Limb (tissue), 2 donors: ENCODE results near the gene CMPK1.
"Not testable (repeated sequence)": the region's sequence is repeated elsewhere in the genome, so short reads cannot be mapped to it uniquely, and the experiment has no call there.

Source experiments
- DNase-seq, 2 donors: peaks; one replicate each; pipeline ENCODE4 v3.0.0-alpha.2; 2016; ENCODE audit errors: extremely low spot score in 2 of 2

The CMPK1 gene

DNA sequence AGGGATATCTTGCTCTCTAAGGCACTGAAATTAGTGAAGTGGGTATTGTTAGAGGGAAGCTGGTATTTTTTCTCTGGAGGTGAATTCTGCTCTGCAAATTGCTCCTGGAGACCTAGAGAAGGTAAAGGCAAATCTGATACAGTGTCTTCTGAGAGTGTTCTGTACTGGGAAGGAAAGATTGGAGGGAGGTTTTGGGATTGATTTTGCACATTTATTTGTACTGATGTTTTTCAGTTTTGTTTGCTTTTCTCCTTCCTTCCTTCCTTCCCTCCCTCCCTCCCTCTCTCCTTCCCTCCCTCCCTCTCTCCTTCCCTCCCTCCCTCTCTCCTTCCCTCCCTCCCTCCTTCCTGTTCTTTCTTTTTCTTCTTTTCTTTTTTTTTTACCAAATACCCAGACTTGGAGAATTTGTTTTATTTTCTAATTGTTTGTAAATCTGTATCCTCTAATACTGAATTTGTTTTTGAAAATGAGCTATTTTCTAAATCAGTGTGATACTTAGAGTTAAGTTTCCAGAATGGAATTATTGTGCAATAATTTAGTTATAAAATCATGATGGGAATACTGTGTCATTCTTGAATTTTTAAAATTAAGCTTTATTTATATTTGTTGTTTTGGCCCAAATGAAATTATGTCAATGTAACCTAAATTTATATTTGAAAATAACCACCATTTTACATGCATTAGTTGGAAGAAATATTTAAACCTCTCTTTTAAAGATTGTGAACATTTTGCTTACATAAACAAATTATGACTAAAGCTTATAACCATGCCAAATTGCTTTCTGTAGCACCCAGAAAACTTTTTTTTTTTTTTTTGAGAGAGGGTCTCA, 4.9 kb downstream of the CMPK1 start:
- DNase-seq = no peak

DNA sequence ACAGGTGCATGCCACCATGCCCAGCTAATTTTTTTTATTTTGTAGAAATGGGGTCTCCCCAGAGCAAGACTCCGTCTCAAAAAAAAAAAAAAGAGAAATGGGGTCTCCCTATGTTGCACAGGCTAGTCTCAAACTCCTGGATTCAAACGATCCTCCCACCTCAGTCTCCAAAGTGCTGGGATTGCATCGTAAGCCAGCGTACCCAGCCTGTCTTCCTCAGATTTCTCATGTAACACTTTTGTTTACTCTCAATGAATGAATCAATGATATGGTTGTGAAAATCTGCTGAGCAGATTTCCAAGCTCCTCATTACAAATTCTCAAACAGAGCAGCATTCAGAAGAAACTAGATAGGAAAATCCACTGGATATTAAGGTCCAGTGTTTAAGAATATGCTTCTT, 6.6 kb downstream of the CMPK1 start:
- DNase-seq = no peak

DNA sequence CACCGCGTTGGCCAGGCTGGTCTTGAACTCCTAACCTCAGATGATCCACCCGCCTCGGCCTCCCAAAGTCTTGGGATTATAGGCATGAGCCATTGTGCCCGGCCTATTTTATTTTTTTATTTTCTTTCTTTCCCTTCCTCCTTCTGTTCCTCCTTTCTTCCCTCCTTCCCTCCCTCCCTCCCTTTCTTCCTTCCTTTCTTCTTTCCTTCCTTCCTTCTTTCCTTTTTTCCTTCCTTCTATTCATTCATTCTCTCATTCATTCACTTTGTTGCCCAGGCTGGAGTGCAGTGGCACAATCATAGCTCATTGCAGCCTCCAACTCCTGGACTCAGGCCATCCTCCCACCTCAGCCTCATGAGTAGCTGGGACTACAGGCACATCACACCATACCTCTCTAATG, 13.4 kb downstream of the CMPK1 start:
- DNase-seq = not testable (repeated sequence)

DNA sequence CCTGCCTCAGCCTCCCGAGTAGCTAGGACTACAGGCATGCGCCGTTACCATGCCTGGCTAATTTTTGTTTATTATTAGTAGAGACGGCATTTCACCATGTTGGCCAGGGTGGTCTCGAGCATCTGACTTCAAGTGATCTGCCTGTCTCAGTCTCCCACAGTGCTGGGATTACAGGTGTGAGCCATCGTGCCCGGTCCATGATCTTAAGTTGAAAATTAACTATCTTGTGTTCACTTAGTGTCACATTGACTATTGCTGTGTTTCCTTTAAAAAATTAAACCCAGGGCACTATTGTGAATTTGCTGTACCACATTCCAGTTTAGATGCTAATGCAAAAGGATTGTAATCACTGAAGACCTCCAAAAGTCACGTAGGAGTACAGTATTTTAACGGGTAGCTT, 14.1 kb downstream of the CMPK1 start:
- no peak for DNase-seq

DNA sequence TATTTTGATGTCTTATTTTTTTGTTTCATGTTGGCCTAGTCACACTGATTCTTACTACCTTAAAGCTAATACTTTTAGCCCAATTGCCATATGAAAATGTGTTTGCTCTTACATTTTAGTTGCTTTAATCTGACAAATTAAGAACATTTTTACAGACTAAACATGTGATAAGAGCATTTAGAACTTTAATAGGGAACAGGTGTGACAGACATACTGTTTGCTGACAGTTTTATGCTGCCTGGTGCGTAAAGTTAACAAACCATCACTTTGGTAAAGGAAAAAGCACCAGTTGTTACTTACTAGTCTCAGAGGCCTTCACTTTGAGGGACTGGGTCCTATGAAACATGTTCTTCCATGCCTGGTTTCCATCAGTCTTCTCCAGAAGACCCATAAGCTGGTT, 14.7 kb downstream of the CMPK1 start:
- DNase-seq = no peak

GRCh38 chr1:47351305-47351704, 17.7 kb downstream of the CMPK1 start:
- DNase-seq = no peak

DNA sequence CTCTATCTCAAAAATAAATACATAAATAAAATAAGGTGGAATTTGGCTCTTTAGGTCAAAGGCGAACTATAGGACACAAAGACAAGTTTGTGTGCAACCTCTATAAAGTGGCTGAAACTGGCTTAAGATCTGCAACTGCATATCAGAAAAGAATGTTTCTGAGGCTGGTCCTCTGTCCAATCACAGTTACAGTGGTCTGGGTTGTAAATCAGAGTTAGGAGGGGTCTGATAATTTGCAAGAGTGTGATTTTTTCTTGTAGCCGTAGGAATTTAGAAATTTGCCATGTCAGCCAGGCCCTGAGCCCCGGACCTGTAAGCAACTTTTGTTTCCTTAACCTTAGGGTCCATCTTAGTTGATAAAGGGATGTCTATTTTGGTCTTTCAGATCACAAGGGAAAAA, 27.8 kb downstream of the CMPK1 start:
- DNase-seq = no peak

DNA sequence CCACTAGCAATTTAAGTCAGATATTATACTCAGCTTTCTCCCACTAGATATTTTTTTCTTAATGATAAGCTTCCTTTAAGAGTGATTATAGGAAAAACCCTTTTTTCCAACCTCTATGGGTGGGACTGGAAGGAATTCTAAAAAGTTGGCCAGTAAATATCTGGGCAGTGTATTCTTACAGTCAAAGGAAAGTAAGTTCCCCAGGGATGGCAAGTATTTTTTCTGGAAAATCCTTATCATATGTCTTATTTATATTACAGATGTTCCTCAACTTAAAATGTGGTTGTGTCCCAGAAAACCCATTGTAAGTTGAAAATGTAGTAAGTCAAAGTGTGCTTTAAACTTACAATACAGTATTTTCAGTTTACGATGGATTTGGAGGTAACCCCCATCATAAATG, 29.2 kb downstream of the CMPK1 start:
- DNase-seq = no peak

DNA sequence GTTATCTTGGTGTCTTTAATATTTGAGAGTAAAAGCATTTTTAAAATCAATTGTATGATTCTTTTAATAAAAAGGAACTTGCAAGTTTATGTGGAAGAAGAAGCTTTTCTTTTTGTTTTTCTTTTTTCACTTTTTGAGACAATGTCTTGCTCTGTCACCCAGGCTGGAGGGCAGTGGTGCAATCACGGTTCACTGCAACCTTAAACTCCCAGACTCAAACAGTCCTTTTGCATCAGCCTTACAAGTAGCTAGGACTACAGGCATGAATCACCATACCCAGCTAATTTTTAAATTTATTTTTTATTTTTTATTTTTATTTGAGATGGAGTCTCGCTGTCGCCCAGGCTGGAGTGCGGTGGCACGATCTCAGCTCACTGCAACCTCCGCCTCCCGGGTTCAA, 34.1 kb downstream of the CMPK1 start:
- DNase-seq = no peak

- DNase-seq = no peak
These were observed 37.5 kb downstream of the CMPK1 start for GRCh38 chr1:47371016-47371517.

DNA sequence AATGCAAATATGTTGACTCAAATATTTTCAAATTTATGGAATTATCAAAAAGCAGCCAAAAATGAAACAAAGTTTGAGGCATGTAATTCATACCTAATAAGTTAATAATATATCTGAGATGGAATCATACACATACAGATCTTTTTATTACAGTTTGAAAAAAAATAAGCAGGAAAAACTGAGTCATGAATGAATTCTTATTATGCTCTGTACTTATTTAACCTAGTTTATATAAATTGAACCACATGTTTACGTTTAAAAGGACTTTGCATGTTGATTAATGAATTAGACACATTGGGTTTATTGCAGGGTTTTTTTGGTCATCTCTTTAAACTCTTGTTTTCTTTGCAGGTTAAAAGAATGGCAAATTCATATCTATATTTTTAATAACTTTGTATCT, 40.9 kb downstream of the CMPK1 start:
- no peak for DNase-seq

- no peak for DNase-seq
These were observed 44.6 kb downstream of the CMPK1 start for GRCh38 chr1:47378147-47378546.

GRCh38 chr1:47380699-47381098, 47.1 kb downstream of the CMPK1 start:
- no peak for DNase-seq

DNA sequence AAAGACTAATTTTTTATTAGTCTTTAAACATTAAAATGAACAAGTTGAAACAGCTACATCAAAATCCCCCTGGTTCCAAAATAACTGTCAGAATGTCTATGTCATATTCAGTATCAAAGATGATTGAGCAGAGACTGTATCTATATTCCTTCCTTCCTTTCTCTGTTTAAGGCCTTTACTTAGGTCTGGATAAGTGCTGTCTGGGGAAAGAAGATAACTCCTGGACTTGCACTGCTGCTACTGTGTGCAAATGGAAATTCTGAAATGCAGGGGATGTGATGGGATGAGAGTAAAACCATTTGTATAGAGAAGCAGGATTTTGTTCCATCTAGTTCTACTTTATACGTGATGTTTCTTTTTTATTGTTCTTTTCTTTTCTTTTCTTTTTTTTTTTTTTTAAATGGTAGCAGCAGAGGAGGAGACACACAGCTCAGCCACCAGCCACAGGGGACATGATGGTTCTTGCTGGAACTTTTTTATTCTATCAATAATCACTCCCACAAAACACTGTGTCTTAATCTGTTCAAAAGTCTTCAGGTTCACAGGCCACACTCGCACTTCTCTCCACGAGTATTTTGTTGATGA, 48.9 kb downstream of the CMPK1 start:
- DNase-seq = no peak

- DNase-seq = no peak
These were observed 50.5 kb downstream of the CMPK1 start for GRCh38 chr1:47384083-47384482.

DNA sequence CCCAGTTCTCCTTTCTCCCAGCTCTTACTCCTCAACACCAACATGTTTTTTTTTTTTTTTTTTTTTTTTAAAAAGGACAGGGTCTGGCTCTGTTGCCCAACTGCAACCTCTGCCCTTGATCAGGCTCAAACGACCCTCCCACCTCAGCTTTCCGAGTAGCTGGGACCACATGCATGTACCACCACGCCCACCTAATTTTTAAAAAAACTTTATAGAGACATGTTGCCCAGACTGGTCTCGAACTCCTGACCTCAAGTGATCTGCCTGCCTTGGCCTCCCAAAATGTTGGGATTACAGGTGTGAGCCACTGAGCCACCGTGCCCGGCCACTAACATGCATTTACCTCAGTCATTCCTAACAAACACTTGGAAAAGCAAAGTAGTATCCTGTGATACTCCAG, 51.4 kb downstream of the CMPK1 start:
- no peak for DNase-seq

GRCh38 chr1:47386268-47386667, 52.7 kb downstream of the CMPK1 start:
- no peak for DNase-seq

- DNase-seq = peak in 1 of 2 donors; percentile 20
These were observed 54.7 kb downstream of the CMPK1 start for GRCh38 chr1:47388030-47388890.

GRCh38 chr1:47388891-47389238, 55.3 kb downstream of the CMPK1 start:
- peak in 1 of 2 donors; percentile 79 for DNase-seq

DNA sequence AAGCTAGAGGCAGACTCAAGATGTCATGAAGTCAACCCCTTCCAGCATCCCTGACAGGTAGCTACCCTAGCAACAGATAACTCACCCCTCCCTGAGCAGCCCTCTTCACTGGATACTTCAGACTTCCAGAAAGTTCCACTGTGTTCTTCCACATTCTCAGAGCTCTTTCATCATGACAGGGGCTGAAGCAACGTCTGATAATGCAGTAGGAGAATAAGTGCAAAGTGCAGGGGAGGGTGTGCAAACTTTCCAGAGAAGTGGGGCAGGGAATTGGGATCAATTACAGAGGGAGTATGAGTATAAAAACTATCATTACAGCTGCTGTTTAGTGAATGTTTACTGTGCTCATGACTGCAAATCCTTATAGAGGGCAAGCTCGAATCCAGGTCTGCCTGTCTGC, 56.1 kb downstream of the CMPK1 start:
- no peak for DNase-seq

- DNase-seq = no peak
These were observed 57.3 kb downstream of the CMPK1 start for GRCh38 chr1:47390843-47391242.

GRCh38 chr1:47393141-47393540, 59.6 kb downstream of the CMPK1 start:
- DNase-seq = peak in 1 of 2 donors; percentile 5
